Stimulated activated CD4-positive, alpha-beta T cell treated with anti-CD3 and anti-CD28 coated beads, Interleukin-1b, Interleukin-23, amount 100 ng/mL, for 24 hours (primary cell): ENCODE data around the gene RPL18A.

Experiments used
- DNase-seq, 4 experiments: peaks; one replicate each; pipeline ENCODE4 v3.0.0-alpha.2; 2020; ENCODE audit warnings: low read depth in 4 of 4, low spot score in 1 of 4

The RPL18A gene

DNA sequence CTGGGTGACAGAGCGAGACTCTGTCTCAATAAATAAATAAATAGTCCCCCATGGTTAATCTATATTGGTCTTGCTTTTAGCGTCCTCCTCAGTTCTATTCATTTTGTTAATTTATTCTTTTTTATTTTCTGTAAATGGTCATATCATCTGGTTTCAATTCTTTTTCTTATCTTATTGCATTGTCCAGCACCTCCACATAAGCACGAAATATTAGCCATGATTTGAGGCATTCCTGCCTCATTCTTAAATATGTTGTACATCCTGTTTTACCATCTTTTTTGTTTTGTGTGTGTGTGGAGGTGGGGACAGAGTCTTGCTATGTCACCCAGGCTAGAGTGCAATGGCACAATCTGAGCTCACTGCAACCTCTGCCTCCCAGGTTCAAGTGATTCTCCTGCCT is 48.5 kb downstream of the RPL18A start:
- DNase-seq = no peak

GRCh38 chr19:17909003-17909732 is 49.5 kb downstream of the RPL18A start:
- no peak for DNase-seq

GRCh38 chr19:17910791-17911360 is 51.2 kb downstream of the RPL18A start:
- no peak for DNase-seq
